ENCODE results near the gene TTYH1. TPM values are rescaled to one million over a fixed set of nuclear protein-coding genes. Genes with fewer than 3 reads are reported as not detected.

Gene TTYH1
- total and polyA plus RNA-seq, 9 of the 15 experiments (the other 6 are each of a cell fraction or from before 2014, with no cell fraction given): 0.08 TPM; not detected in 8

DNA sequence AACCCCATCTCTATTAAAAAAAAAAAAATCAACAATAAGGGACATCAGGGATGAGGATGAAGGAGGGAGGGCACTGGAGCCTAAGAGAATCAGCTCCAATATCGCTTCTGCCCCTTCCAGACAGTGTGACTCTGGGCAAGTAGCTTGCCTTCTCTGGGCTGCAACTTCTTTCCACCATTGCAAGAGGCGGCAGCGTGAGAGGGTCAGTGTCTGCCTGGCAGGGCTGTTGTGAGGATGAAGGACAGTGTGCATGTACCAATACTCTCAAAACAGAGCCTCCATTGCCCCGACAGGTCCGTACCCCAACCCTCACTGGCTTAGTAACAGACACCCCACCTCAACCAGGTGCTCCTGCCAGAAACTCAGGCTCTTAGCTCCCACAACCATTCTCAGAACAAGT, 18.4 kb downstream of the TTYH1 start:
- ATAC-seq (no peak), FAIRE-seq (no peak), DNase-seq (ENCODE audit: extremely low read depth in 1 of 4, low spot score in 3 of 4) (no peak)
- no peak overlapping the region for H3K4me3 ChIP-seq
- in situ Hi-C loops (cut with MboI) (no loop called here), intact Hi-C loops (cut with micrococcal nuclease) (no loop called here)
- ChIA-PET POLR2A (interaction anchor here (1.2 to 1.5 kb wide), 2 partner anchors 12 to 15 kb away, joined by 4 to 6 read pairs; partner anchors contain the start of gene LENG8), CTCF (ENCODE audit: low intra/inter-chr PET ratio) (no interaction called here)
- no peak overlapping the region for H2AFZ ChIP-seq (ENCODE audit: low read depth, low read length)
- peaks cover 1% of the 10 kb centered on the region; the same call in 1 of the 3 replicates for H3K36me3 ChIP-seq (ENCODE audit: control insufficient read depth, insufficient read depth, low read length)
- no peak overlapping the region for H3K4me2 ChIP-seq (ENCODE audit: insufficient read depth, low read length)
- no peak overlapping the region for H3K9ac ChIP-seq (ENCODE audit: insufficient read depth in 1 of 2, low read depth in 2 of 2, low read length in 2 of 2)
- no TSS peak for BruUV-seq (replicated peaks)
- 67% methylated on average over 5 of the region's 5 CpGs for WGBS (ENCODE audit: insufficient coverage, low coverage, missing lambda C conversion rate)
- H4K20me1 ChIP-seq (replicated peaks; ENCODE audit: control insufficient read depth, insufficient read depth, low read length): peaks cover 5% of the 10 kb centered on the region; the same call in 1 of the 2 replicates
- no peaks in the 10 kb centered on the region for H3K9me1 ChIP-seq (ENCODE audit: control insufficient read depth, insufficient read depth, low read length)
- H3K79me2 ChIP-seq (ENCODE audit: control insufficient read depth, insufficient read depth, low read length): peaks cover under 1% of the 10 kb centered on the region; the same call in 1 of the 3 replicates
- no peaks in the 10 kb centered on the region for H3K9me3 ChIP-seq (replicated peaks; ENCODE audit: control insufficient read depth, insufficient read depth, low read depth, low read length)
- peaks cover 0 to 5% of the 10 kb centered on the region in 2 experiments; a peak in 1 of 5 replicates for H3K27me3 ChIP-seq (ENCODE audit: control insufficient read depth in 2 of 2, insufficient read depth in 2 of 2, low read length in 2 of 2)
- H3K4me1 ChIP-seq (replicated peaks in 1 of 2; ENCODE audit: control insufficient read depth in 2 of 2, insufficient read depth in 2 of 2, low read length in 2 of 2): peaks cover 0 to 42% of the 10 kb centered on the region in 2 experiments; a peak in 2 of 5 replicates
- TF ChIP-seq, protein P1, sequence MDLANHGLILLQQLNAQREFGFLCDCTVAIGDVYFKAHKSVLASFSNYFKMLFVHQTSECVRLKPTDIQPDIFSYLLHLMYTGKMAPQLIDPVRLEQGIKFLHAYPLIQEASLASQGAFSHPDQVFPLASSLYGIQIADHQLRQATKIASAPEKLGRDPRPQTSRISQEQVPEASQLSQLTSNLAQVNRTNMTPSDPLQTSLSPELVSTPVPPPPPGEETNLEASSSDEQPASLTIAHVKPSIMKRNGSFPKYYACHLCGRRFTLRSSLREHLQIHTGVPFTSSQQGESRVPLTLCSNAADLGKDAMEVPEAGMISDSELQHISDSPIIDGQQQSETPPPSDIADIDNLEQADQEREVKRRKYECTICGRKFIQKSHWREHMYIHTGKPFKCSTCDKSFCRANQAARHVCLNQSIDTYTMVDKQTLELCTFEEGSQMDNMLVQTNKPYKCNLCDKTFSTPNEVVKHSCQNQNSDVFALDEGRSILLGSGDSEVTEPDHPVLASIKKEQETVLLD (IDR thresholded peaks at IDR 0.05): no peak
- peak; percentile 11 for TF ChIP-seq KDM5B (IDR thresholded peaks at IDR 0.05; ENCODE audit: insufficient replicate concordance, low read depth, low read length)
- TF ChIP-seq, protein P2, sequence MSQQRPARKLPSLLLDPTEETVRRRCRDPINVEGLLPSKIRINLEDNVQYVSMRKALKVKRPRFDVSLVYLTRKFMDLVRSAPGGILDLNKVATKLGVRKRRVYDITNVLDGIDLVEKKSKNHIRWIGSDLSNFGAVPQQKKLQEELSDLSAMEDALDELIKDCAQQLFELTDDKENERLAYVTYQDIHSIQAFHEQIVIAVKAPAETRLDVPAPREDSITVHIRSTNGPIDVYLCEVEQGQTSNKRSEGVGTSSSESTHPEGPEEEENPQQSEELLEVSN (IDR thresholded peaks at IDR 0.05; ENCODE audit: borderline replicate concordance in 1 of 2, extremely low read depth in 1 of 2, insufficient read depth in 1 of 2, insufficient read length in 1 of 2, low read depth in 1 of 2, low read length in 1 of 2, poor library complexity in 1 of 2, severe bottlenecking in 1 of 2): no peak
- no peak overlapping the region for H3K27ac ChIP-seq (ENCODE audit: extremely low read depth, low read depth, low read length)

Measured in K562 (cell line).